ENCODE data around the gene STAG1. TPM values are rescaled to one million over a fixed set of nuclear protein-coding genes. Genes with fewer than 3 reads are reported as not detected.
A peak's percentile ranks its signal among the peaks of the same experiment; 100 is the strongest.
"Not testable (repeated sequence)": the region's sequence is repeated elsewhere in the genome, so short reads cannot be mapped to it uniquely, and the experiment has no call there.

Gene STAG1
- total RNA-seq, 5 donors from 2014 or later (not counting 1 experiment from before 2014, with no cell fraction given): 38.9 to 52.5 (median 42.7) TPM

DNA sequence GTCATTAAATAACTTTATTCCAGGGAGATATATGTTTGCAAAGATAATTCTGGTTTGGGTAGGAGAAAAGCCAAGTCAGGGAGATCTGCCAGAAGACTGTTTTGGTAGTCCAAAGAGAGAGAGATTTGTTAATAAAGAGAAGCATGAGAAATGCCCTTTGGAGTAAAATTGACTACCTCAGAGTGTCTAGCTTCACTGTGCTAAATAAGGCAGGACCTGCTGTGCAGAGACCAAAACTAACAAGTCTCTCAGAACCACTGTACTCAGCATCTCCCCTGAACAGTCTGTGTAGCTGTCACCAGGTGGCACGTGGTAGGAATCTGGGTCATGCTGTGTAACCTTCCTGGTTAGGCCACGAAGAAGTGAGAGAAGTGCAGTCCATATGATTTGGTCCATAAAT is 35.2 kb upstream of the STAG1 start:
- ChIA-PET CTCF (interaction anchor here in 1 of 2 donors (0.8 kb wide), 1 partner anchor 227 kb away, joined by 3 read pairs; no protein-coding TSS in a partner anchor), POLR2A (interaction anchor here in 1 of 2 donors (0.6 kb wide), 1 partner anchor 91 kb away, joined by 3 read pairs; no protein-coding TSS in a partner anchor)
- H3K27me3 Mint-ChIP-seq: peaks cover 0 to 2% of the 10 kb centered on the region in 2 donors
- Histone ChIP-seq H3K36me3 (ENCODE audit: control insufficient read depth in 2 of 2, extremely low read depth in 1 of 2, insufficient read depth in 1 of 2, low read length in 1 of 2) (no peaks in the 10 kb centered on the region), H3K27me3 (replicated peaks in 1 of 2; ENCODE audit: control insufficient read depth in 2 of 2, extremely low read depth in 1 of 2, insufficient read depth in 2 of 2, low read length in 1 of 2) (no peaks in the 10 kb centered on the region), H3K4me3 (ENCODE audit: control insufficient read depth in 1 of 2, extremely low read depth in 1 of 2, low read length in 1 of 2) (no peak overlapping the region), H3K27ac (ENCODE audit: low read length) (no peak overlapping the region), H3K9me3 (no peaks in the 10 kb centered on the region), H3K4me1 (ENCODE audit: control insufficient read depth in 1 of 2, extremely low read depth in 1 of 2, insufficient read depth in 2 of 2, low read length in 2 of 2) (no peaks in the 10 kb centered on the region)
- H3K4me1 Mint-ChIP-seq: peaks cover 7 to 12% (median 11%) of the 10 kb centered on the region in 3 donors
- H3K36me3 Mint-ChIP-seq: no peaks in the 10 kb centered on the region
- ATAC-seq (replicated peaks in 1 of 4): peak; percentile 33 to 79 (median 48)
- no peaks in the 10 kb centered on the region for H3K9me3 Mint-ChIP-seq
- no peak overlapping the region for H3K4me3 Mint-ChIP-seq
- DNase-seq: peak in 26 of 35 experiments; percentile 0 to 48 (median 10)
- WGBS (ENCODE audit: insufficient coverage): no CpG with 5 or more reads among the region's 2 CpGs
- H3K27ac Mint-ChIP-seq: peak overlapping the region; percentile 7 to 39

DNA sequence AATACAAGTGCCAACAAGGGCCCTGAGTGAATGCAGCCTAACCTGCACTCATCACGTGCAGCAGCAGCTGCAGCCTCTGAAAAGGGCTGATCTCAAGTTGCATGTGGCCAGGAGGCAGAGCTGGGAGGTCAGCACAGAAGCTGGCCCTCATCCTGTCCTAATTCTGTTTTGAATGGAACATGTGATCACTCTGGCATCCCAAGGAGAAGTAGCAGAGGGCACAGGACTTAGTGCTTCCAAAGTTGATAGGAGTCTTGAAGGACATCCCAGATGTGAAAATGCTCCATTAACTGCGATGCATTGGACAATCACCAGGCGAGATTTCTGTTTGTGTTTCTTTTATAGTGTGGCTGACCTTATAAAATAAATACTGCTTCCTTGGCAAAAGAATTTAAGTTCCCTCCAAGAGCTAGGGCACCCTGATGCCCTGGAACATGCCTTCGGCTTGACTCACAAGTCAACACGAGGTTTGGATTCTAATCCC is 31.6 kb upstream of the STAG1 start:
- H3K27me3 ChIP-seq (replicated peaks in 1 of 2; ENCODE audit: control insufficient read depth in 2 of 2, extremely low read depth in 1 of 2, insufficient read depth in 2 of 2, low read length in 1 of 2): no peaks in the 10 kb centered on the region
- 91% methylated on average over 3 of the region's 5 CpGs for WGBS (ENCODE audit: insufficient coverage)
- Mint-ChIP-seq H3K36me3 (no peaks in the 10 kb centered on the region), H3K4me3 (no peak overlapping the region), H3K9me3 (no peaks in the 10 kb centered on the region), H3K27ac (no peak overlapping the region), H3K4me1 (peaks cover 7 to 12% (median 11%) of the 10 kb centered on the region in 3 donors), H3K27me3 (no peaks in the 10 kb centered on the region)
- H3K4me3 ChIP-seq (ENCODE audit: control insufficient read depth in 1 of 2, extremely low read depth in 1 of 2, low read length in 1 of 2): no peak overlapping the region
- H3K9me3 ChIP-seq: no peaks in the 10 kb centered on the region
- H3K4me1 ChIP-seq (ENCODE audit: control insufficient read depth in 1 of 2, extremely low read depth in 1 of 2, insufficient read depth in 2 of 2, low read length in 2 of 2): no peaks in the 10 kb centered on the region
- no peak for DNase-seq
- H3K36me3 ChIP-seq (ENCODE audit: control insufficient read depth in 2 of 2, extremely low read depth in 1 of 2, insufficient read depth in 1 of 2, low read length in 1 of 2): no peaks in the 10 kb centered on the region
- ChIA-PET POLR2A (no interaction called here), CTCF (no interaction called here)
- no peak for ATAC-seq (replicated peaks in 1 of 4)
- H3K27ac ChIP-seq (ENCODE audit: low read length): no peak overlapping the region

- Histone ChIP-seq H3K4me1 (ENCODE audit: control insufficient read depth in 1 of 2, extremely low read depth in 1 of 2, insufficient read depth in 2 of 2, low read length in 2 of 2) (no peaks in the 10 kb centered on the region), H3K27ac (ENCODE audit: low read length) (no peak overlapping the region), H3K4me3 (ENCODE audit: control insufficient read depth in 1 of 2, extremely low read depth in 1 of 2, low read length in 1 of 2) (no peak overlapping the region), H3K36me3 (ENCODE audit: control insufficient read depth in 2 of 2, extremely low read depth in 1 of 2, insufficient read depth in 1 of 2, low read length in 1 of 2) (no peaks in the 10 kb centered on the region), H3K27me3 (replicated peaks in 1 of 2; ENCODE audit: control insufficient read depth in 2 of 2, extremely low read depth in 1 of 2, insufficient read depth in 2 of 2, low read length in 1 of 2) (no peaks in the 10 kb centered on the region), H3K9me3 (no peaks in the 10 kb centered on the region)
- H3K4me1 Mint-ChIP-seq: no peaks in the 10 kb centered on the region
- H3K9me3 Mint-ChIP-seq: no peaks in the 10 kb centered on the region
- no peaks in the 10 kb centered on the region for H3K27me3 Mint-ChIP-seq
- H3K27ac Mint-ChIP-seq: no peak overlapping the region
- no peak for ATAC-seq (replicated peaks in 1 of 4)
- POLR2A ChIA-PET: no interaction called here
- no peak overlapping the region for H3K4me3 Mint-ChIP-seq
- WGBS (ENCODE audit: insufficient coverage): 91% methylated on average over 4 of the region's 4 CpGs
- no peak for DNase-seq
- no peaks in the 10 kb centered on the region for H3K36me3 Mint-ChIP-seq
- CTCF ChIA-PET: interaction anchor here in 1 of 2 donors (0.6 kb wide), 1 partner anchor 14 kb away, joined by 3 read pairs; no protein-coding TSS in a partner anchor
Measured at GRCh38 chr3:136780741-136781140, 28.6 kb upstream of the STAG1 start.

- WGBS (ENCODE audit: insufficient coverage): 100% methylated on average over 1 of the region's 4 CpGs
- no peaks in the 10 kb centered on the region for H3K27me3 Mint-ChIP-seq
- Histone ChIP-seq H3K9me3 (no peaks in the 10 kb centered on the region), H3K4me1 (ENCODE audit: control insufficient read depth in 1 of 2, extremely low read depth in 1 of 2, insufficient read depth in 2 of 2, low read length in 2 of 2) (no peaks in the 10 kb centered on the region), H3K4me3 (ENCODE audit: control insufficient read depth in 1 of 2, extremely low read depth in 1 of 2, low read length in 1 of 2) (no peak overlapping the region), H3K27me3 (replicated peaks in 1 of 2; ENCODE audit: control insufficient read depth in 2 of 2, extremely low read depth in 1 of 2, insufficient read depth in 2 of 2, low read length in 1 of 2) (no peaks in the 10 kb centered on the region), H3K27ac (ENCODE audit: low read length) (no peak overlapping the region), H3K36me3 (ENCODE audit: control insufficient read depth in 2 of 2, extremely low read depth in 1 of 2, insufficient read depth in 1 of 2, low read length in 1 of 2) (no peaks in the 10 kb centered on the region)
- ATAC-seq (replicated peaks in 1 of 4): no peak
- no peak for DNase-seq
- CTCF ChIA-PET: no interaction called here
- H3K4me1 Mint-ChIP-seq: no peaks in the 10 kb centered on the region
- POLR2A ChIA-PET: no interaction called here
- H3K4me3 Mint-ChIP-seq: no peak overlapping the region
- H3K36me3 Mint-ChIP-seq: no peaks in the 10 kb centered on the region
- no peak overlapping the region for H3K27ac Mint-ChIP-seq
- no peaks in the 10 kb centered on the region for H3K9me3 Mint-ChIP-seq
Measured at GRCh38 chr3:136778865-136779264, 26.7 kb upstream of the STAG1 start.

GRCh38 chr3:136772709-136773108 is 20.5 kb upstream of the STAG1 start:
- no peaks in the 10 kb centered on the region for H3K9me3 Mint-ChIP-seq

DNA sequence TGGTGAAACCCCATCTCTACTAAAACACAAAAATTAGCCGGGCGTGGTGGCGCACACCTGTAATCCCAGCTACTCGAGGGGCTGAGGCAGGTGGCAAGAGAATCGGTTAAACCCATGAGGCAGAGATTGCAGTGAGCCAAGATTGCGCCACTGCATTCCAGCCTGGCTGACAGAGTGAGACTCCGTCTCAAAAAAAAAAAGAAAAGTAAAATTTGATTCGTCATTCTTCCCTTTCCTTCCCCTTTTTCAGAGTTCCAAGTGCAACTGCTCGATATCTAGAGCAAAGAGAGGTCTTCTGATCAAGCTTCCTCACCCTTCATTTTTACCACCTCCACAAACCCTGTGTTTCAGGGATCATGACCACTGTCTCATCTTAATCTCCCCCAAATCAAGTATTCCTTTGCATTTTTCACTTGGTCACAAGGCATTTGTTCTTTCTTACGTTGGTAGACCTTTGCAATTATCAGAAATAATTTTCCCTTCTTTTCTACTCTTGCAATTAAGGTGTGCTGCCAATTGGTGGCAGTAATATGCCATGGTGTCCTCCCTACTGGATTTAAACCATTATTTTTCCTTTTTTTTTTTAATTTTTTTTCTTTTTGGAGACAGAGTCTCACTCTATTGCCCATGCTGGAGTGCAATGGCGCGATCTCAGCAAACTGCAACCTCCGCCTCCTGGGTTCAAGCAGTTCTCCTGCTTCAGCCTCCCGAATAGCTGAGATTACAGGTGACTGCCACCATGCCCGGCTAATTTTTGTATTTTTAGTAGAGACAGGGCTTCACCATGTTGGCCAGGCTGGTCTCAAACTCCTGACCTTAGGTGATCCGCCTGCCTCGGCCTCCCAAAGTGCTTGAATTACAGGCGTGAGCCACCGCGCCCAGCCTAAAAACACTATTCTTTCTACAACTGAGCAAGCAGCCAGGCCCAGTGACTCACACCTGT is 6.3 kb upstream of the STAG1 start:
- not testable (repeated sequence) for H3K36me3 ChIP-seq (ENCODE audit: control insufficient read depth in 2 of 2, extremely low read depth in 1 of 2, insufficient read depth in 1 of 2, low read length in 1 of 2); H3K27me3 Mint-ChIP-seq; H3K4me3 ChIP-seq (ENCODE audit: control insufficient read depth in 1 of 2, extremely low read depth in 1 of 2, low read length in 1 of 2); H3K4me3 Mint-ChIP-seq; H3K4me1 ChIP-seq (ENCODE audit: control insufficient read depth in 1 of 2, extremely low read depth in 1 of 2, insufficient read depth in 2 of 2, low read length in 2 of 2); DNase-seq; ATAC-seq (replicated peaks in 1 of 4); H3K27me3 ChIP-seq (replicated peaks in 1 of 2; ENCODE audit: control insufficient read depth in 2 of 2, extremely low read depth in 1 of 2, insufficient read depth in 2 of 2, low read length in 1 of 2); H3K9me3 ChIP-seq; H3K27ac ChIP-seq (ENCODE audit: low read length); H3K36me3 Mint-ChIP-seq; H3K27ac Mint-ChIP-seq
- Mint-ChIP-seq H3K4me1 (peaks cover 10 to 17% (median 17%) of the 10 kb centered on the region in 3 donors), H3K9me3 (peaks cover 5 to 13% (median 7%) of the 10 kb centered on the region in 3 donors)
- ChIA-PET POLR2A (interaction anchor here (0.6 to 0.7 kb wide), 2 partner anchors 19 to 56 kb away, joined by 5 to 7 read pairs; no protein-coding TSS in a partner anchor), CTCF (interaction anchor here (0.7 to 1.5 kb wide), 4 partner anchors 103 to 367 kb away, joined by 3 to 7 read pairs (median 4); no protein-coding TSS in a partner anchor)
- 78% methylated on average over 7 of the region's 20 CpGs for WGBS (ENCODE audit: insufficient coverage)

More at GRCh38 chr3:136772709-136773108, 20.5 kb upstream of the STAG1 start:
- Histone ChIP-seq H3K9me3 (no peaks in the 10 kb centered on the region), H3K4me3 (ENCODE audit: control insufficient read depth in 1 of 2, extremely low read depth in 1 of 2, low read length in 1 of 2) (no peak overlapping the region), H3K36me3 (ENCODE audit: control insufficient read depth in 2 of 2, extremely low read depth in 1 of 2, insufficient read depth in 1 of 2, low read length in 1 of 2) (no peaks in the 10 kb centered on the region), H3K27me3 (replicated peaks in 1 of 2; ENCODE audit: control insufficient read depth in 2 of 2, extremely low read depth in 1 of 2, insufficient read depth in 2 of 2, low read length in 1 of 2) (no peaks in the 10 kb centered on the region), H3K27ac (ENCODE audit: low read length) (no peak overlapping the region), H3K4me1 (ENCODE audit: control insufficient read depth in 1 of 2, extremely low read depth in 1 of 2, insufficient read depth in 2 of 2, low read length in 2 of 2) (no peaks in the 10 kb centered on the region)
- no CpG with 5 or more reads among the region's 1 CpG for WGBS (ENCODE audit: insufficient coverage)
- DNase-seq: no peak
- Mint-ChIP-seq H3K36me3 (no peaks in the 10 kb centered on the region), H3K4me1 (no peaks in the 10 kb centered on the region), H3K4me3 (no peak overlapping the region), H3K27me3 (no peaks in the 10 kb centered on the region), H3K27ac (no peak overlapping the region)
- ChIA-PET POLR2A (no interaction called here), CTCF (no interaction called here)
- ATAC-seq (replicated peaks in 1 of 4): no peak

Data from T-cell (primary cell).